HS-5 (cell line): Measurements from ENCODE around the gene MMEL1.
A peak's percentile ranks its signal among the peaks of the same experiment; 100 is the strongest.

Experiments
- DNase-seq: peaks from one replicate; pipeline ENCODE4 v3.0.0-alpha.2; 2012; ENCODE audit warnings: low read depth

MMEL1 gene

GRCh38 chr1:2642560-2643413 lies 10.0 kb upstream of the MMEL1 start:
- DNase-seq = peak; percentile 54

DNA sequence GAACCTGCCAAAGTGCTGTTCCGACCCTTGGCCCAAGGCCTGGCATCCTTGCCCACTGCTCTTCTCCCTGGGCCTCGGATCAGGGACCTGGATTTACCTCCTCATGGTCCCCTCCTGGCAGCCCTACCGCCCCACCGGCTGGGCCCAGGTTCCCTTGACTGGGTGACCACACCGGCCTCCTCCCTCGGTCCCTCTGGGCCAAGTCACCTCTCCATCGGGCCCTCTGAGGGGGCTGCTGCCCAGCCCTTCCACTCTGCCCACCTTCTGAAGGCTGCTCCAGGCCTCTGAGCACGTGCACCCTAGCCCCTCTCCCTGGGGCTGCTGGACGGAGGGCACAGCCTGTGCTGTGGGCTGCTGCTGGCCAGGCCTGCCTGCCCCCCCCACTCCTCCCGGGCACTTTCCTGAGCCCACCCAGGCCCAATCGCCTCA lies 9.3 kb upstream of the MMEL1 start:
- DNase-seq = no peak

DNA sequence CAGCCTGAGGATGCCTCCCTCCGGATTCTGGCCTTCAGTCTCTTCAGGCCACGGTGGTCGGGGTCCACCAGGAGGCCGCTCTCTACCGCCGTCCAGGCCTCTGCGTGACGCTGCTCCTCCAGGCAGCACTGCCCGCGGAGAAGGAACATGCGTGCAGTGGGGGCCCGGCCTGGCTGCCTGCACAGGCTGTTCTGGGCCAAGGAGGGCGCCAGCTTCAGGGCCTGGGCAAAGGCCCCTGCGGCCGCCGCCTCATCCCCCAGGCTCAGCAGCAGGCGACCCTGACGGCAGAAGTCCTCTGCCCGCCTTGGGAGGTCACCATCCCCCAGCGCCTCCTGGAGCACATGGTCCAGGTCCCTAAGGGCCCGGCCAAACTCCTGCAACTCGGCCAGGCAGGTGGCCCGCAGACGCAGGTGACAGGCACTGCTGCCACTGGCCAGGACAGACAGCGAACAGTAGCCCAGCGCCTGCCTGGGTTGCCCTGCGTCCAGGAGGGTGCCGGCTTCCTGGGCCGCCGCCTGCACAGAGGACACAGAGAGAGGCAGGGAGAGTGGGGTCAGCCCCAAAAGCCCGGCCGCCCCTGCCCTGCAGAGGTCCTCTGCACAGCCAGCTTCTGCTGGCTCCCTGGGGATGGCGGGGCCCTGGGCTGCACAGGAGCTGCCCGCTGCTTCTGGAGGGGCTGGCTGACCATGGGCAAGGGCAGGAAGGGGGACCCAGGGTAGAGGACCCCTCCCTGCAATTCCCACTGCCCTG lies 8.7 kb upstream of the MMEL1 start:
- no peak for DNase-seq

GRCh38 chr1:2640626-2641025 lies 7.8 kb upstream of the MMEL1 start:
- DNase-seq = no peak

- DNase-seq = no peak
Measured at GRCh38 chr1:2639607-2640521, 7.0 kb upstream of the MMEL1 start.

DNA sequence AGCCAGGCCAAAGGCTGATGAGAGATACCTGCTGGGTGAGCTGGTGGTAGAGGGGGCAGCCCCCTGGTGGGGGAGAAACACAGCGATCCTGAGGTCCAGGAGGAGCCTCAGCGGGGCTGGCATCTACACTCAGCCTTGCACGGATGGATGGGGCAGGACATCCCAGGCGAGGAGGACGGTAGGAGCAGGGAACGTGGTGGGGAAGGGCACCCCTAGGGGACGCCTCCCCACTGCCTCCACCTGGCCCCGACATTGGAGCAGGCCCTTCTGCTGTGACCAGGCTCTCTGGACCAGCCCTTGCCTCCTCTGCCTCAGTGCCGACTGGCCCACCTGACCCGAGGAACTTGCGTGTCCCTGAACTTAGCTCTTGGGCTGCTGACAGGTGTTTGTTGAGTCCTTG lies 6.4 kb upstream of the MMEL1 start:
- DNase-seq = no peak

DNA sequence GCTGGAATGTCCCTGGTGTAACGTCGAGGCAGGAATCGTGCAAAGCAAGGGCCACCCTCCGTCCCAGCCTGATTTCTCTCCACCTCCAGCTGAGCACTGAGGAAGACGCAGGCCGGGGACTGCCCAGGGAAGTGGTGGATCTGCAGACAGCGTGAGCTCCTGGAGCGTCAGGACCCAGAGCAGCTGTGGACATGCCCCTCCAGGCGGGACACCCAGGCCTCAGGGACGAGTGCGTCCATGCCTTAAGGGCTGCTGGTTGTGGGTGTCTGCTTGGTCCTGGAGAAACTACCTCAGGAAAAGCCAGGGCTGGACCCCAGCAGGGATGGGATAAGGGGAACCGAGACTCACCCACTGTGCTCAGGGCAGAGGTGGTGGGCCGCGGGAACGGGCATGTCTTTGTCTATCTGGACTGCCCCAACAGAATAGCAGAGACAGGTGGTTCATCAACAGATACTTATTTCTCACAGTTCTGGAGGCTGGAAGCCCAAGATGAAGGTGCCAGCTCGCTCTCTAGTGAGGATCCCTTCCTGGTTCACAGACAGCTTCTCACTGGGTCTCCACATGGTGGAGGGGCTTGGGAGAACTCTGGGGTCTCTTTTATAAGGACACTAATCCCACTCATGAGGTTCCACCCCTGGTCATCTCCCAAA lies 5.8 kb upstream of the MMEL1 start:
- DNase-seq = no peak

GRCh38 chr1:2637442-2638145 lies 4.8 kb upstream of the MMEL1 start:
- DNase-seq = no peak

GRCh38 chr1:2636733-2637132 lies 3.9 kb upstream of the MMEL1 start:
- no peak for DNase-seq

- no peak for DNase-seq
Measured at GRCh38 chr1:2635361-2636010, 2.7 kb upstream of the MMEL1 start.

GRCh38 chr1:2633936-2634491 lies 1.2 kb upstream of the MMEL1 start:
- no peak for DNase-seq

GRCh38 chr1:2633366-2633935 lies 635 bp upstream of the MMEL1 start:
- no peak for DNase-seq

DNA sequence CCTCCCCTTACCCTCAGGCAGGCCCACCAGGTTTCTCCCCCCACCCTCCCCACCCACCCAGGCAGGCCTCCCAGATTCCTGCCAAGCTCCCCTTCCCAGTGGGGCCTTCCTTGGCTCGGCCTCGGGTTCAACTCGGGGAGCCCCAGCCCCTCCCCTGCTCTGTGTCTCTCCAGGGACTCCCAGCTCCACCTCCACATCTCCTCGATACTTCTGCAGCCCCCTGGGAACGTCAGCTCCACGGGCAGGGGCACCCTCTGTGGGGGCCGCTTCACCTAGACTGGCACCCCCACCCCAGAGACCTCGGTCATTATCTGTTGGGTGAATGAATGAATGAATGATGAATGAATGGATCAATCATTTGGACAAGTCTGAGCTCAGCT lies 775 bp downstream of the MMEL1 start:
- no peak for DNase-seq

DNA sequence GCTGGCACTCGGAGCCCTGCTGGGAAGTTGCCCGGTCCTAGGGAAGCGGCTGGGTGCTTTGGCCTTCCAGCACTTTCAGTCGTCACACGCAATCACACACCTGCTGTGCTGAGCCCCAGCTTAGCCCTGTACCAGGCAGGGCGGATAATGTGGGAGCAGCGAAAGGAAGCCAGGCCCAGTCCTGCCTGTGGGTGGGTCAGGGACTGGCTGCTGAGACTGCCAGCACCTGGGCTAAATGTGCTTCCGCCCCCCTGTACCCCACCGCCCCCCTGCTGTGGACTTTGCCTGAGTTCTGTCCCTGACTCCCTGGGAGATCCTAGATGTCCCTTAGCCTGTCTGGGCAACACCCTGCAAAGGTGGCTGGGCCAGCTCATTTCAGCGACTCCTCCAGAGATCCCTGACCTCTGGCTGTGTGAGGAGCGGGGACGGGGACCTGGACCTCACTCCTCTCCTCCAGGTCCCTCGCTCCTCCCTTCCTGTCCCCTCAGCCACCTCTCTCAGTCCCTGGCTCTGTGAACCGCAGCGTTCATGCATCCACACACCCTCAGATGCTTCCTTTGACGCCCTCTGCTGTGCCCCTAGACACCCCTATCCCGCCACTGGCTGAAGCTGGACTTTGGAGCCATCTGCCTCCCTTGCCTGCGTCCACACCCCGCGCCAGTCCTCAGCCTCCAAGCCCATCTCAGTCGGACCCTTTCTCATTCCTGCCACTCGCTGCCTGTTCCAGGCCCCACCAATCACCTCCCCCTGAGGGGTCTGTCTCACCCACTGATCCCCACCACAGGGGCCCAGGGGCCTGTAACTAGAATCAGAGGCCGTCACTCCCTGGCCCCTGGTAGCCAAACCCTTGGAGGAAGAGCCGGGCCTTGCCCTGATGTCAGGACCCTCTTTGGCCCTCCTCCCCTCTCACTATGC lies 1.4 kb downstream of the MMEL1 start:
- DNase-seq = no peak

- DNase-seq = no peak
Measured at GRCh38 chr1:2630498-2631135, 2.2 kb downstream of the MMEL1 start.

GRCh38 chr1:2629627-2630497 lies 3.0 kb downstream of the MMEL1 start:
- DNase-seq = no peak

DNA sequence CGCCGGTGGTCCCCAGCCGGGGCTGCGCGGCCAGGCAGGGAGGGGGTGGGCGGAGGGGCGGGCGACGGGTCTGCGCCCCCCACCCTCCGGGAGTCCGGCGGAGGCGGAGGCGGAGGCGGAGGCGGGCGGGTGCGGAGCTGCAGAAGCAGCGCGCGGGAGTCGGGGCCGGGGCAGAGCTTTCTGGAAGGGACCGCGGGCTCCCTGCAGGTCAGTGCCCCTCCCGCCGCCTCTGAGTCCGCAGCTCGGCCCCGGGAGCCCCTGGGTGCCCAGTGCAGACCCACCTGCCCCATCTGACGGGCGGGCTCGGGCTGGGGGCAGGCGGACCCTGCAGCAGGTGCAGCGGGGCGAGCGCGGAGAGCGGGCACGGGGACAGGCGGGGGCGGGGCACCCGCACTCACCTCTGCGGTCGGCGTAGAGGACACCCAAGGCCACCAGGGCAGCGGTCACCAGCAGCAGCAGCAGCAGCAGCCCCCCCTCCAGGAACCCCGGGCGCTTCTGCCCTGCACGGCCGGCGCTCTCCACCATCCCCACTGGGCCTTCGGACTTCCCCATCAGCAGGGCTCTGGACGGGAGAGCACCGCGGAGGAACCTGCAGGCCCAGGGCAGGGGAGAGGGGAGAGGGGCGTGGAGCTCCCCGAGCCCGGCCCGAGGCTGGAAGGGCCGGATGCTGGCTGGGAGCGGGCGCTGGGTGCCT lies 3.7 kb downstream of the MMEL1 start:
- DNase-seq = no peak
